Stimulated activated naive CD8-positive, alpha-beta T cell treated with anti-CD3 and anti-CD28 coated beads, Interleukin-15, amount 100 ng/mL, for 72 hours (primary cell): ENCODE measurements around the gene ALOX12B.

Experiments used
- ATAC-seq: fragments of 150-1000 bp; cut with Tn5 transposase; 2 replicates; pipeline ENCODE4 v1.10.0; 2021; ENCODE audit warnings: mild to moderate bottlenecking, moderate library complexity
- DNase-seq, 2 donors: peaks; one replicate each; pipeline ENCODE4 v3.0.0; 2021 to 2022
- H3K27ac Mint-ChIP-seq, 2 donors: one replicate each; pipeline ENCODE4 v1.8.0; 2022; ENCODE audit warnings: mild to moderate bottlenecking in 2 of 2, mixed read lengths in 2 of 2, moderate library complexity in 2 of 2
- H3K27me3 Mint-ChIP-seq: one replicate; pipeline ENCODE4 v1.8.0; 2022; ENCODE audit warnings: mixed read lengths
- H3K4me1 Mint-ChIP-seq: one replicate; pipeline ENCODE4 v1.8.0; 2022; ENCODE audit warnings: mild to moderate bottlenecking, mixed read lengths
- H3K4me3 Mint-ChIP-seq, 2 donors: one replicate each; pipeline ENCODE4 v1.8.0; 2022; ENCODE audit warnings: mild to moderate bottlenecking in 2 of 2, mixed read lengths in 2 of 2, moderate library complexity in 1 of 2
- H3K9me3 Mint-ChIP-seq, 2 donors: one replicate each; pipeline ENCODE4 v1.8.0; 2022; ENCODE audit warnings: mixed read lengths in 2 of 2

Gene ALOX12B

GRCh38 chr17:8121681-8122421 lies 34.3 kb upstream of the ALOX12B start:
- H3K4me1 Mint-ChIP-seq, result peaks cover 86% of the 10 kb centered on the region
- ATAC-seq (peak; percentile 61), DNase-seq (peak; percentile 81 to 84)
- no peaks in the 10 kb centered on the region for H3K9me3 Mint-ChIP-seq
- peaks cover 45% of the 10 kb centered on the region for H3K27me3 Mint-ChIP-seq
- H3K27ac Mint-ChIP-seq, result no peak overlapping the region
- peak overlapping the region; percentile 91 for H3K4me3 Mint-ChIP-seq

- ATAC-seq (no peak), DNase-seq (no peak)
- H3K4me3 Mint-ChIP-seq, result peak overlapping the region; percentile 91
- peak overlapping the region in 1 of 2 donors; percentile 100 for H3K27ac Mint-ChIP-seq
- no peaks in the 10 kb centered on the region for H3K9me3 Mint-ChIP-seq
- H3K27me3 Mint-ChIP-seq, result peaks cover 48% of the 10 kb centered on the region
- H3K4me1 Mint-ChIP-seq, result peaks cover 81% of the 10 kb centered on the region
Observed at GRCh38 chr17:8121407-8121680, 33.8 kb upstream of the ALOX12B start.

- Mint-ChIP-seq H3K4me1 (peaks cover 76% of the 10 kb centered on the region), H3K9me3 (no peaks in the 10 kb centered on the region), H3K27ac (peak overlapping the region; percentile 89 to 100), H3K4me3 (peak overlapping the region; percentile 91), H3K27me3 (peaks cover 54% of the 10 kb centered on the region)
- peak; percentile 26 for ATAC-seq
- DNase-seq, result peak; percentile 83 to 88
Observed at GRCh38 chr17:8120520-8121406, 33.2 kb upstream of the ALOX12B start.

- Mint-ChIP-seq H3K4me3 (peak overlapping the region; percentile 91), H3K27me3 (peaks cover 61% of the 10 kb centered on the region), H3K27ac (peak overlapping the region; percentile 89 to 100), H3K4me1 (peaks cover 66% of the 10 kb centered on the region), H3K9me3 (no peaks in the 10 kb centered on the region)
- ATAC-seq, result peak; percentile 66
- DNase-seq, result peak; percentile 94
Observed at GRCh38 chr17:8119581-8120519, 32.3 kb upstream of the ALOX12B start.

GRCh38 chr17:8118769-8119580 lies 31.5 kb upstream of the ALOX12B start:
- DNase-seq (peak; percentile 88 to 89), ATAC-seq (peak; percentile 73)
- Mint-ChIP-seq H3K4me3 (peak overlapping the region; percentile 91 to 96), H3K27ac (peak overlapping the region; percentile 95 to 100), H3K9me3 (no peaks in the 10 kb centered on the region), H3K4me1 (peaks cover 58% of the 10 kb centered on the region), H3K27me3 (peaks cover 61% of the 10 kb centered on the region)

- Mint-ChIP-seq H3K27ac (peak within 1 kb of the TSS; percentile 95 to 100), H3K4me3 (peak within 1 kb of the TSS; percentile 91 to 96), H3K27me3 (peaks cover 61% of the 10 kb centered on the region), H3K4me1 (peaks cover 50% of the 10 kb centered on the region), H3K9me3 (no peaks in the 10 kb centered on the region)
- peak in 1 of 2 donors; percentile 31 for DNase-seq
- peak; percentile 1 for ATAC-seq
Observed at GRCh38 chr17:8117980-8118768, 30.7 kb upstream of the ALOX12B start, which contains the start of gene ALOXE3. Gene ALOXE3 (minus strand): TSS chr17:8118514. CDS start chr17:8117990, 524 bp downstream.

GRCh38 chr17:8117367-8117979 lies 30.0 kb upstream of the ALOX12B start:
- ATAC-seq, result no peak
- H3K9me3 Mint-ChIP-seq, result no peaks in the 10 kb centered on the region

GRCh38 chr17:8116776-8117175 lies 29.3 kb upstream of the ALOX12B start:
- no peaks in the 10 kb centered on the region for H3K9me3 Mint-ChIP-seq
- no peak overlapping the region for H3K27ac Mint-ChIP-seq
- peaks cover 61% of the 10 kb centered on the region for H3K27me3 Mint-ChIP-seq
- DNase-seq, result no peak
- H3K4me1 Mint-ChIP-seq, result peaks cover 39% of the 10 kb centered on the region
- ATAC-seq, result no peak
- no peak overlapping the region for H3K4me3 Mint-ChIP-seq

More at GRCh38 chr17:8117367-8117979, 30.0 kb upstream of the ALOX12B start:
- H3K27me3 Mint-ChIP-seq, result peaks cover 59% of the 10 kb centered on the region
- H3K27ac Mint-ChIP-seq, result no peak overlapping the region
- H3K4me1 Mint-ChIP-seq, result peaks cover 43% of the 10 kb centered on the region
- H3K4me3 Mint-ChIP-seq, result peak overlapping the region; percentile 91 to 96
- DNase-seq, result no peak

GRCh38 chr17:8110907-8111306 lies 23.4 kb upstream of the ALOX12B start:
- peaks cover 44% of the 10 kb centered on the region for H3K27me3 Mint-ChIP-seq
- H3K4me1 Mint-ChIP-seq, result peaks cover 6% of the 10 kb centered on the region
- DNase-seq (no peak), ATAC-seq (no peak)
- no peak overlapping the region for H3K27ac Mint-ChIP-seq
- H3K9me3 Mint-ChIP-seq, result no peaks in the 10 kb centered on the region
- H3K4me3 Mint-ChIP-seq, result no peak overlapping the region

GRCh38 chr17:8110456-8110804 lies 22.9 kb upstream of the ALOX12B start:
- H3K27ac Mint-ChIP-seq, result no peak overlapping the region
- peaks cover 40% of the 10 kb centered on the region for H3K27me3 Mint-ChIP-seq
- H3K9me3 Mint-ChIP-seq, result no peaks in the 10 kb centered on the region
- peak overlapping the region in 1 of 2 donors; percentile 66 for H3K4me3 Mint-ChIP-seq
- ATAC-seq (no peak), DNase-seq (no peak)
- H3K4me1 Mint-ChIP-seq, result peaks cover 6% of the 10 kb centered on the region

GRCh38 chr17:8109661-8110455 lies 22.3 kb upstream of the ALOX12B start:
- no peaks in the 10 kb centered on the region for H3K9me3 Mint-ChIP-seq
- ATAC-seq, result peak; percentile 95
- peaks cover 6% of the 10 kb centered on the region for H3K4me1 Mint-ChIP-seq
- peak; percentile 78 to 80 for DNase-seq
- H3K4me3 Mint-ChIP-seq, result peak overlapping the region; percentile 46 to 66
- no peak overlapping the region for H3K27ac Mint-ChIP-seq
- H3K27me3 Mint-ChIP-seq, result peaks cover 34% of the 10 kb centered on the region

- Mint-ChIP-seq H3K27me3 (peaks cover 27% of the 10 kb centered on the region), H3K27ac (no peak overlapping the region), H3K4me1 (peaks cover 6% of the 10 kb centered on the region), H3K9me3 (no peaks in the 10 kb centered on the region), H3K4me3 (peak overlapping the region in 1 of 2 donors; percentile 12)
- DNase-seq, result no peak
- no peak for ATAC-seq
Observed at GRCh38 chr17:8108972-8109660, 21.6 kb upstream of the ALOX12B start.
